ENCODE results near the gene TMPRSS9.
"Not testable (repeated sequence)": the region's sequence is repeated elsewhere in the genome, so short reads cannot be mapped to it uniquely, and the experiment has no call there.

TMPRSS9 gene

DNA sequence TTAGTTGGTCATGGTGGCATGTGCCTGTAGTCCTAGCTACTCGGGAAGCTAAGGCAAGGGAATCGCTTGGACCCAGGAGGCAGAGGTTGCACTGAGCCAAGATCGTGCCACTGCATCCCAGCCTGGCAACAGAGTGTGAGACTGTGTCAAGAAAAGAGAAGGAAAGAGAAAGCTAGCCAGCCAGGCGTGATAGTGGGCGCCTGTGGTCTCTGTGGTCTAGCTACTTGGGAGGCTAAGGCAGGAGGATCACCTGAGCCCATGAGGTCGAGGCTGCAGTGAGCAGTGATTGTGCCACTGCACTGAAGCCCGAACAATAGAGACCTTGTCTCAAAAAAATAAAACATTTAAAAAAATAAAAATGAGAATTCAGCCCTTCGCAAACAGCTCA, 34.0 kb downstream of the TMPRSS9 start:
- DNase-seq (ENCODE audit: low read depth in 2 of 2), result no peak

DNA sequence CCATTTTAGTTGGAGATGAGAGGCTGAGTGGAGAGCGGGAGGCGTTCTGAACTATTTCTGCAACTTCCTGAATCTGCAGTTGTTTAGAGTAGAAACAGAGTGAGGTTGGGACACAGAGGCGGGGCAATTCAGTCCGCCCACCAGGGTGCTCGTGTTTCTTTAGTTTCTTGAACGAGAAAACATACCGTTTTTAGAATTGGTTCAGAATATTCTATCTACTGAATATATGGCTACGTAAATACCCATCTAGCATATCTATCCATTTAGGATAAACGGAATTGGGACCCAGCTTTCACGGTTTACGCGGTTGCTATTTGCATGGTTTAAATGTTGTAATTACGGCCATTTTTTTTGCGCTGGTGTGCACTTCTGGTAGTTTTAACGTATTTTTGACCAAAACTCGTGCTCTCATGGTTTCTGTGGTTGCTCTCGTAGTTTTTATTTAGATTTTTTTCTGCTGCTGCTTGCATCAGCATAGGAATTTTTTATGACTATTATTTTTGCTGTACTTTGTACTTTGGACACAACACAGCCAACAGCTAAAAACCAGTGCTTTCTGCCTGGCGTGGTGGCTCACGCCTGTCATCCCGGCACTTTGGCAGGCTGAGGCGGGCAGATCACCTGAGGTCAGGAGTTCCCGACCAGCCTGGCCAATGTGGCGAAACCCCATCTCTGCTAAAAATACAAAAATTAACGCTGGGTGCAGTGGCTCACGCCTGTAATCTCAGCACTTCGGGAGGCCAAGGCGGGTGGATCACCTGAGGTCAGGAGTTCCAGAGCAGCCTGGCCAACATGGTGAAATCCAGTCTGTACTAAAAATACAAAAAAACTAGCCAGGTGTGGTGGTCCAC, 34.6 kb downstream of the TMPRSS9 start:
- DNase-seq (ENCODE audit: low read depth in 2 of 2), result no peak

DNA sequence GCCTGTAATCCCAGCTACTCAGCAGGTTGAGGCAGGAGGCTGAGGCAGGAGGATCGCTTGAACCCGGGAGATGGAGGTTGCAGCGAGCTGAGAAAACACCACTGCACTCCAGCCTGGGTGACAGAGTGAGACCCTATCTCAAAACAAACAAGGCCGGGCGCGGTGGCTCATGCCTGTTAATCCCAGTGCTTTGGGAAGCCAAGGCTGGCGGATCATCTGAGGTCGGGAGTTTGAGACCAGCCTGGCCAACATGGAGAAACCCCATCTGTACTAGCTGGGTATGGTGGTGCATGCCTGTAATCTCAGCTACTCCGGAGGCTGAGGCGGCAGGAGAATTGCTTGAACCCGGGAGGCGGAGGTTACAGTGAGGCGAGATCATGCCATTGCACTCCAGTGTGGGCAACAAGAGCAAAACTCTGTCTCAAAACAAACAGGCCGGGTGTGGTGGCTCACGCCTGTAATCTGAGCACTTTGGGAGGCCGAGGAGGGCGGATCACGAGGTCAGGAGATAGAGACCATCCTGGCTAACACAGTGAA, 35.3 kb downstream of the TMPRSS9 start:
- not testable (repeated sequence) for DNase-seq (ENCODE audit: low read depth in 2 of 2)

DNA sequence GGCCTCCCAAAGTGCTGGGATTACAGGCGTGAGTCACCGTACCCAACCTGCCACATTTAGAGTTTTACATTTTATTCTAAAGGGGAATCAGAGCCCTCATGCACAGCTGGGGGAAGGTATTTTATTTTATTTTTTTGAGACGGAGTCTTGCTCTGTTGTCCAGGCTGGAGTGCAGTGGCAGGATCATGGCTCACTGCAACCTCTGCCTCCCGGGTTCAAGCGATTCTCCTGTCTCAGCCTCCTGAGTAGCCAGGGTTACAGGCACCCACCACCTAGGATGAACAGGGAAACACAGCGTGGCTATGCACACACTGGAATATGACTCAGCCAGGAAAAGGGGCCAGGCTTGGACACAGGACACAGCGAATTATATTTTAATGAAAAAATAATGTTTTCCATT, 37.1 kb downstream of the TMPRSS9 start:
- not testable (repeated sequence) for DNase-seq (ENCODE audit: low read depth in 2 of 2)

DNA sequence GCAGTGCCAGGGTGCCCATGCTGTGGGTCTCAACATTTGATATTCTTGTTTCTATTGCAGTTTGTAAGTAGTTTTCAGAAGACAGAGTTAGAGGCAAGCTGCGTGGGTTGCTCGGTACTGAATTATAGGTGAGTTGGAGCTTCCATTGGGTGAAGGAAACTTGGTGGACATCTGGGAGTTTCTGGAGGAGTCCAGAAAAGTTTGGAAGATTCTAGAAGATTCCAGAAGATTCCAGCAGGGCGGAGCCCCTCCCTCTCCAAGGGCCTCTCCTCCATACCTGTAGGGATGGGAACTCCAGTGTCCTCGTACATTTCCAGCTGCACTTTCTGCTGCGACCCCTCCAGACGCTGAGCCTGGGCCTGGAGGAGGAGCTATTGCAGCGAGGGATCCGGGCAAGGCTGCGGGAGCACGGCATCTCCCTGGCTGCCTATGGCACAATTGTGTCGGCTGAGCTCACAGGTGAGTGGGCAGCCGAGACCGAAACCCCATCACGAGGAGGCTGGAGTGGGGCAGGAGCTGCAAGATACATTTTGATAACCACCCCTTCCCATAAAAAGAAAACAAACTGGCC, 38.8 kb downstream of the TMPRSS9 start:
- DNase-seq (ENCODE audit: low read depth in 2 of 2), result no peak

DNA sequence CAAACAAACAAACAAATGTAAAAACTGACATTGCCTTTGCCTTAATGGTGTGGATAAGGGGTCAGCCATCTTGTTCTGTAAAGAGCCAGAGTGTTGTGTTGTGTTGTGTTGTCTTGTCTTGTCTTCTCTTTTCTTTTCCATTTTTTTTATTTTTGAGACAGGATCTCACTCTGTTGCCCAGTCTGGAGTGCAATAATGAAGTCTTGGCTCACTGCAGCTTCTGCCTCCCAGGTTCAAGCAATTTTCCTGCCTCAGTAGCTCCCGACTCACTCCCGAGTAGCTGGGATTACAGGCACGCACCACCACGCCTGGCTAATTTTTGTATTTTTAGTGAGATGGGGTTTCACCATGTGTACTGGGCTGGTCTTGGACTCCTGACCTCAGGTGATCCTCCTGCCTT, 39.5 kb downstream of the TMPRSS9 start:
- no peak for DNase-seq (ENCODE audit: low read depth in 2 of 2)

DNA sequence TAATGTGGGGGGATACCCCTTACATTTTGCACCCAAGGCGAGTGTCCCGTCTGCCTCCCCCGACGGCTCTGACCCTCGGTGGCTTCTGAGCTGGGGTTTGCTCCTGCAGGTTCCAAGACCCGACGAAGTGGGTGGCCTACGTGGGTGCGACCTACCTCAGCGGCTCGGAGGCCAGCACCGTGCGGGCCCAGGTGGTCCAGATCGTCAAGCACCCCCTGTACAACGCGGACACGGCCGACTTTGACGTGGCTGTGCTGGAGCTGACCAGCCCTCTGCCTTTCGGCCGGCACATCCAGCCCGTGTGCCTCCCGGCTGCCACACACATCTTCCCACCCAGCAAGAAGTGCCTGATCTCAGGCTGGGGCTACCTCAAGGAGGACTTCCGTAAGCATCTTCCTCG, 48.2 kb downstream of the TMPRSS9 start:
- no peak for DNase-seq (ENCODE audit: low read depth in 2 of 2)

DNA sequence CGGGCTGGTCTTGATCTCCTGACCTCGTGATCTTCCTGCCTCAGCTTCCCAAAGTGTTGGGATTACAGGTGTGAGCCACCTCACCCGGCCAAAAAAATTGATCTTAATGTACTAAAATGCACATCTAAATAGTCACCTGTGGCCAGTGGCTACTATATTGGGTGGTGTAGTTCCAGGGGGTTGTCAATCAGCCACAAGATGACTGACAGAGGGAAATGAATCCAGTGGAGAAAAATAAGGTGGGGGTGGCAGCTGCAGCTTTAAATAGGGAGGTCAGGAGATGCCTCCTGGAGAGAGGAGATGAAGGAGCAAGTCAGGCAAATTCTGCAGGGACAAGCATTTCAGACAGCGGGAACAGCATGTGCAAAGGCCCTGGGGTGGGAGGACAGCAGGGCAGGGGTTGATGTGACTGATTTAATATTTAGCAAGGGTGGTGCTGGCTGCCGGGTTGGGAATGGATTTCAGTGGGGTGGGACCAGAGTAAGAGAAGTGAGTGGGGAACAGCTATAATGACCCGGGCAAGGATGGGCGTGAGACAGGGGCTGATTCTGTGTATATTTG, 49.4 kb downstream of the TMPRSS9 start:
- no peak for DNase-seq (ENCODE audit: low read depth in 2 of 2)

DNA sequence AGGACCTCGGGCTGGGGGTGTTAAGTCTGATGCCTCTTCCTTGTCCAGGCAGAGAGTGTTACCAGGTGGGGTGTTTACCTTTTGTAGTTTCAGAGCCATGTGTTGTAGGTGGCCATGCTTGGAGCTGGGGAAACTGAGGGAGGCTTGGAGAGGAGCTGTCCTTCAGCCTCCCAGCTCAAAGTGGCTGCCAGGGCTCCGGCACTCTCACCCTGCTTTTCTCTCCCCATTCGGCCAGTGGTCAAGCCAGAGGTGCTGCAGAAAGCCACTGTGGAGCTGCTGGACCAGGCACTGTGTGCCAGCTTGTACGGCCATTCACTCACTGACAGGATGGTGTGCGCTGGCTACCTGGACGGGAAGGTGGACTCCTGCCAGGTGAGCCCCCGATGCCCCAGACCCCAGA, 50.0 kb downstream of the TMPRSS9 start:
- no peak for DNase-seq (ENCODE audit: low read depth in 2 of 2)

DNA sequence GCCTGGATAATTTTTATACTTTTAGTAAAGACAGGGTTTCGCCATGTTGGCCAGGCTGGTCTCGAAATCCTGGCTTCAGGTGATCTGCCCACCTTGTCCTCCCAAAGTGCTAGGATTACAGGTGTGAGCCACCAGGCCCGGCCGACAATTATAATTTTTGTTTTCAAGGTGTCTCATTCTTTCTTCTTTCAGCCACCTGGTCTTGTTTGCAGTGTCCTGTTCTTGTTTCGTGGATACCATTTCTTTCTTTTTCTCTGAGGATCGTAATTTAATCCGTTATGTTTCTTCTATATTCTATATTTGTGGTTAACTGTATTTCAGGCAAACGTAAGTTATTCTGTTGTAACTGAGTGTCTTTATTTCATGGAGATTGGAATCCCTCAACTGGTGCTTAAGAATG, 51.6 kb downstream of the TMPRSS9 start:
- DNase-seq (ENCODE audit: low read depth in 2 of 2), result no peak

DNA sequence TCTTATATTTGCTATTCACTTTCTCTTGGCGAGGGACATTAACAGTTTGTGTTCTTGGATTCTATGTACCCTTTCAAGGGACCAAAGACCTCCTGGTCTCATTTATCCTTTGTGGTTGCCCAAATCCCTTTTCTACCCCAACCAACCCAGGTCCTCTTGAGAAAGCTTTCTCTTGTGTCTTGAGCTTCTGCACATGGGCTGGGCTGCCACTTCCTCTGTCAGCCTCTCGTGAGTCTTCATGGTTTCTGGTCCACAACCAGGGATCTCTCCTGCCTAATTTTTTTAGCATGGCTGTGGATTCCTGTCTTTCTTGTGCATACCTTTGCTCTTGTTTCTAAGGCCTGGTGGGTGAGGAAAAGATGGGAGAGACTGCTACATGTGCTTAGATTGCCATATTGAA, 52.4 kb downstream of the TMPRSS9 start:
- no peak for DNase-seq (ENCODE audit: low read depth in 2 of 2)

DNA sequence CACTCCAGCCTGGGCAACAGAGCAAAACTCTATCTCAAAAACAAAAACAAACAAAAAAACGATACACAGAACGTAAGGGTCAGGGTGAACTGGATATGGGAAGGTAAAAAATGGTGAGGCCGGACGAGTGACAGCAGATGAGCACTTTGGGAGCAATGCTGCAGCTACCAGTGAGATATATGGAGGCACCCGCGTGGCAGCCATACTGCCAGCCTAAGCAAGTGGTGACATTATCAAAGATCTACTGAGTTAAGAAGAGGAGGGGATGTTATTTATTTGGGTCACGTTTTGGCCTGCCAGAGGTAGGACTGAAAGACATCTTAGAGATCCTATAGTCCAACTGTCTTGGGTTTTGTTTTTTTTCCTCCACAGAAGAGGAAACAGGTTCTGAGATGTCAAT, 53.1 kb downstream of the TMPRSS9 start:
- no peak for DNase-seq (ENCODE audit: low read depth in 2 of 2)

DNA sequence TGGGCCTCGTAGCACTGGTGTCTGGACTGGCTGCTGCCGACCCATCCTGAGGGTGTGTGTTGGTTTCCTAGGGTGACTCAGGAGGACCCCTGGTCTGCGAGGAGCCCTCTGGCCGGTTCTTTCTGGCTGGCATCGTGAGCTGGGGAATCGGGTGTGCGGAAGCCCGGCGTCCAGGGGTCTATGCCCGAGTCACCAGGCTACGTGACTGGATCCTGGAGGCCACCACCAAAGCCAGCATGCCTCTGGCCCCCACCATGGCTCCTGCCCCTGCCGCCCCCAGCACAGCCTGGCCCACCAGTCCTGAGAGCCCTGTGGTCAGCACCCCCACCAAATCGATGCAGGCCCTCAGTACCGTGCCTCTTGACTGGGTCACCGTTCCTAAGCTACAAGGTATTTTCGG, 53.6 kb downstream of the TMPRSS9 start:
- no peak for DNase-seq (ENCODE audit: low read depth in 2 of 2)

DNA sequence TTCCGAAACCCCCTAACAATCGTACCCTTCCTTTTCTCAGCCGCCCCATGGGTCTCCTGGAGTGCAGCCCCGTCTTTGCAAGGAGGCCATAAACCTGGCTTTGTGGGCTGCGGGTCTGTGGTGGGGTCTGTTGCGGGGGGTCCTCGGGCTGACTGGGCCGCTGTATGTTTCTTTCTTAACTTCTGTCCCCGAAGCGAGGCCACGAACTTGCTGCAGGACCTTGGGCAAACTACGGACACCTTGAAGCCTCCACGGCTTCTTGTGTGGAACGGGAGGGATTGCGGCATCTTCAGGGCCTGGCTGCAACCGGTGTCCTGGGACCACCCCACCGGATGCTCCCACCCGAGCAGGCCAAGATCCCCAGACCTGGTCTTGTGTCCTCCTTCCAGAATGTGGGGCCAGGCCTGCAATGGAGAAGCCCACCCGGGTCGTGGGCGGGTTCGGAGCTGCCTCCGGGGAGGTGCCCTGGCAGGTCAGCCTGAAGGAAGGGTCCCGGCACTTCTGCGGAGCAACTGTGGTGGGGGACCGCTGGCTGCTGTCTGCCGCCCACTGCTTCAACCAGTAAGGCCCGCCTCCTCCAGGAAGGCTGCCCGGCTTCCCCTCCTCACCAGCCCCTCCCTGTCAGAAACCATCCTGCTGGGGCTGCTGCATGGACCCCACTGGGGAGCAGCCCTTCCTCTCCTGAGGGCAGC, 55.4 kb downstream of the TMPRSS9 start:
- DNase-seq (ENCODE audit: low read depth in 2 of 2), result no peak

DNA sequence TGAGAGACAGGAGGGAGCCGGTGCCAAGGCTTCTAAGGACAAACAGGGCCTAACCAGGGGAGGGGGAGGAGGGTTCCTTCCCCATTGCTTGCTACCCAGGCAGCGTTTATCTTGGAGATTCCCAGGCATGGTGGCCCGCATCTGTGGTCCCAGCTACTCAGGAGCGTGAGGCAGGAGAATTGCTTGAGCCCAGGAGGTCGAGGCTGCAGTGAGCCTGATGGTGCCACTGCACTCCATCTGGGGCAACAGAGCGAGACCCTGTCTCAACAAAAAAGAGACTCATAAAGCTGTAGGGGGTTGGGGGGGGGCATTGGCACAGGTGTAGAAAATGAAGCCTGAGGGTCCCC, 55.9 kb downstream of the TMPRSS9 start:
- no peak for DNase-seq (ENCODE audit: low read depth in 2 of 2)

DNA sequence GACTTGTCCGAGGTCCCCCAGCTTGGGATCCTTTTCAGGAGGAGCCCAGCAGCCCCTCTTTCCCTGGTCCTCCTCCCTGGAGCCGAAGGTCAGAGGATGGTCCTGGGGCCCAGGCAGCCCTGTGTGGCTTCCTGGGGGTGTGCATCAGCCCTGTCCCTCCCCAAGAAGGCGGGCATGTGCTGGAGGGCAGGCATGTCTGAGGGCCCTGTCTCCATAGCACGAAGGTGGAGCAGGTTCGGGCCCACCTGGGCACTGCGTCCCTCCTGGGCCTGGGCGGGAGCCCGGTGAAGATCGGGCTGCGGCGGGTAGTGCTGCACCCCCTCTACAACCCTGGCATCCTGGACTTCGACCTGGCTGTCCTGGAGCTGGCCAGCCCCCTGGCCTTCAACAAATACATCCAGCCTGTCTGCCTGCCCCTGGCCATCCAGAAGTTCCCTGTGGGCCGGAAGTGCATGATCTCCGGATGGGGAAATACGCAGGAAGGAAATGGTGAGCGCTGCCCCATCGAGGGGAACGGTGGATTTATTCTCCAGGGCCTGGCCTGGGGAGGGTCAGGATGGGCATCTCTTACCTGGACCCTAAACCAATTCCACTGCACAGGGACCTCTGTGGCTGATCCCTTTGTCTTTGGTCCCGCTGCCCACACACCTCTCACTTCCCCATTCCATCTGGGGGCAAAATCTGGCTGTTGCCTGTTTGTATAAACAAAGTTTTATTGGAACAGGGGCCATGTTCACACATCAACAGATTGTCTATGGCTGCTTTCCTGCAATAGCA, 56.4 kb downstream of the TMPRSS9 start:
- no peak for DNase-seq (ENCODE audit: low read depth in 2 of 2)

DNA sequence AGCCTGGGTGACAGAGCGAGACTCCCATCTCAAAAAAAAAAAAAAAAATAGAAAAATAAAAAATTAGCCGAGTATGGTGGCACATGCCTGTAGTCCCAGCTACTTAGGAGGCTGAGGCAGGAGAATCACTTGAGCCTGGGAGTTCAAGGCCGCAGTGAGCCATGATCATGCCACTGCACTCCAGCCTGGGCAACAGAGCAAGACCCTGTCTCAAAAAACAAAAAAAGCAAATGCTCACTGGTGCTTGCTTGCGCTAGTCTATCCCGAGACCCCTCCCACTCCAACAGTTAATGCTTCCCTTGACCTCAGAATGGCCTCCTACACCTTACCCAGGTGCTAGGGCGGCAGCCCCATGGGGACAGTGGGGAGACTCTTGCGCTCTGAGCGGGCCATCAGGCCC, 57.4 kb downstream of the TMPRSS9 start:
- DNase-seq (ENCODE audit: low read depth in 2 of 2), result not testable (repeated sequence)

DNA sequence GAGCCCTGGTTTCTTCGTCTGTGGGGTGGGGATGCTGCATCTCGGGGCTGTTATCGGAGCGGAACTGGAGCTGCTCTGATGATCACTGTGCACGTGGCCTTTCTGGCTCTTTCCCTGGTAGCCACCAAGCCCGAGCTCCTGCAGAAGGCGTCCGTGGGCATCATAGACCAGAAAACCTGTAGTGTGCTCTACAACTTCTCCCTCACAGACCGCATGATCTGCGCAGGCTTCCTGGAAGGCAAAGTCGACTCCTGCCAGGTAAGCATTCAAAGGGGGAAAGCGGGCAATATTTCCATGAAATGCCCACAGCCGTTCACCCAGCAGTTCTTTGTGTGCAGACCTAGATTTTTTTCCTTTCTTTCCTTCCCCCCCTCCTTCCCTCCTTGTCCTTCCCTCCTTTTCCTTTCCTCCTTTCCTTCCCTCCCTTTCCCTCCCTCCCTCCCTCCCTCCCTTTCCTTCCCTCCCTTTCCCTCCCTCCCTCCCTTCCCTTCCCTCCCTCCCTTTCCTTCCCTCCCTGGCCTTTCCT, 57.9 kb downstream of the TMPRSS9 start:
- no peak for DNase-seq (ENCODE audit: low read depth in 2 of 2)

DNA sequence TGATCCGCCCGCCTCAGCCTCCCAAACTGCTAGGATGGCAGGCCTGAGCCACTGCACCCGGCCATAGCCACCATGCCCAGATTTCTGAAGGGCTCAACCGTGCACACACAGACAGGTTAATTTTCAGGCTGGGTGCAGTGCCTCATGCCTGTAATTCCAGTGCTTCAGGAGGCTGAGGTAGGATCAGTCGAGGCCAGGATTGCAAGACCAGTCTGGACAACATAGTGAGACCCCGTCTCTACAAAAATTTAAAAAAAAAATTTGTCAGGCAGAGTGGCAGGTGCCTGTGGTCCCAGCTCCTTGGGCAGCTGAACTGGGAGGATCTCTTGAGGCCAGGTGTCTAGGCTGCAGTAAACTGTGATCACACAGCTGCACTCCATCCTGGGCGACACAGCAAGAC, 59.7 kb downstream of the TMPRSS9 start:
- DNase-seq (ENCODE audit: low read depth in 2 of 2), result no peak

DNA sequence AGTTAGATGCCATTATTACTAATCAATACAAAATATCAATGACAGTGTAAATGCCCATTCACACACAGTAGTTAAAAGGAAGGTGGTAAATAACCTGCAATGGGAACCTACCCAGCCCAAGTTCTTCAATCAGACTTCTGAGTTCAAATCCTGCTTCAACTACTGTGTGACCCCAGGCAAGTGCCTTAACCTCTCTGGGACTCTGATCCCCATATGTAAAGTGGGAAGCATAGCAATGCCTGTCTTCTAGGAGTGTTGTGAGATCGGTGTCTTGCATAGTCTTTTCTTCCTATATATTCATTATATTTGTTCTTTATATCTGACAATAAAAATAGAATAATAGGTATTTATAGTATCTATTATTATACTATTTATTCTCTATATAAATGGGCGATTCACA, 60.4 kb downstream of the TMPRSS9 start:
- no peak for DNase-seq (ENCODE audit: low read depth in 2 of 2)

DNA sequence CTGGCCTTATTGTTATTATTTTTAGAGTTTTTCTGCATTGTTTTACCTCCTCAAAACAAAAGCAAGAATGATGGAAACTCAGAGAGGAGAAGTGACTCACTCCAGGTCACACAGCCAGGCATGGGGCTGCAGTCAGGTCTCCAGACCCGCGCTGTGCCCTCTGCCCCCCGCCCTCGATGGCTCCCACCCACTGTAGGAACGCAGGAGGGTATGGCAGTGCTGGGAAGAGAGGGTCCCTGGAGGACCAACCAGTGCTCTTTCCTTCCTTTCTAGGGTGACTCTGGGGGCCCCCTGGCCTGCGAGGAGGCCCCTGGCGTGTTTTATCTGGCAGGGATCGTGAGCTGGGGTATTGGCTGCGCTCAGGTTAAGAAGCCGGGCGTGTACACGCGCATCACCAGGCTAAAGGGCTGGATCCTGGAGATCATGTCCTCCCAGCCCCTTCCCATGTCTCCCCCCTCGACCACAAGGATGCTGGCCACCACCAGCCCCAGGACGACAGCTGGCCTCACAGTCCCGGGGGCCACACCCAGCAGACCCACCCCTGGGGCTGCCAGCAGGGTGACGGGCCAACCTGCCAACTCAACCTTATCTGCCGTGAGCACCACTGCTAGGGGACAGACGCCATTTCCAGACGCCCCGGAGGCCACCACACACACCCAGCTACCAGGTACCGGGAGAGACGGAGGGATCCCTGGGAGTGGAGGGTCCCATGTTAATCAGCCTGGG, 61.7 kb downstream of the TMPRSS9 start:
- no peak for DNase-seq (ENCODE audit: low read depth in 2 of 2)

Measured in stimulated activated CD8-positive, alpha-beta memory T cell treated with anti-CD3 and anti-CD28 coated beads, Interleukin-7, amount 100 ng/mL, for 4 hours (primary cell).